NCI-H1694 (cell line): Measurements from ENCODE around the gene SYNDIG1.

Experiments
- DNase-seq: peaks from one replicate; lab custom pipeline; 2025; lab: John Stamatoyannopoulos, UW

Gene SYNDIG1

GRCh38 chr20:24634855-24635254, 165.4 kb downstream of the SYNDIG1 start:
- peak; percentile 7 for DNase-seq

DNA sequence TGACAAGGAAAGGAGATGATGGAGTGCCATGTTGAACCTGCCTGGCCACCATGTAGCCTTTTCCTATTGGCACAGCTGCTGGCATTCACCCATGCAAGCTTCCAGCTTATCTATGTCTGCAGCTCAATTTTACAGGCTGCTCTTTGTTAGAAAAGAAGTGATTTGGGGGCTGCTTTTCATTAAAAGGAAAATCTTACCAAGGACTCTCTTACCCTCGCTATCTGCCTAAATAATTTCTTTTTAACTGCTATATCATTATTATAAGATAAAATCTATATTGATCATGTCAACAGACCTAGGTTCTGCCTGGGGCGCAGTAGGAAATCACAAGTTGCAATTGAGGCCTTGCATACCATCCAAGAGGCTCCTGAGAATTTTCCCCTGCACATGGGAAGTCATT, 167.2 kb downstream of the SYNDIG1 start:
- DNase-seq = no peak

- no peak for DNase-seq
These were observed 167.7 kb downstream of the SYNDIG1 start for GRCh38 chr20:24637087-24637486.

- no peak for DNase-seq
These were observed 168.5 kb downstream of the SYNDIG1 start for GRCh38 chr20:24637941-24638340.

DNA sequence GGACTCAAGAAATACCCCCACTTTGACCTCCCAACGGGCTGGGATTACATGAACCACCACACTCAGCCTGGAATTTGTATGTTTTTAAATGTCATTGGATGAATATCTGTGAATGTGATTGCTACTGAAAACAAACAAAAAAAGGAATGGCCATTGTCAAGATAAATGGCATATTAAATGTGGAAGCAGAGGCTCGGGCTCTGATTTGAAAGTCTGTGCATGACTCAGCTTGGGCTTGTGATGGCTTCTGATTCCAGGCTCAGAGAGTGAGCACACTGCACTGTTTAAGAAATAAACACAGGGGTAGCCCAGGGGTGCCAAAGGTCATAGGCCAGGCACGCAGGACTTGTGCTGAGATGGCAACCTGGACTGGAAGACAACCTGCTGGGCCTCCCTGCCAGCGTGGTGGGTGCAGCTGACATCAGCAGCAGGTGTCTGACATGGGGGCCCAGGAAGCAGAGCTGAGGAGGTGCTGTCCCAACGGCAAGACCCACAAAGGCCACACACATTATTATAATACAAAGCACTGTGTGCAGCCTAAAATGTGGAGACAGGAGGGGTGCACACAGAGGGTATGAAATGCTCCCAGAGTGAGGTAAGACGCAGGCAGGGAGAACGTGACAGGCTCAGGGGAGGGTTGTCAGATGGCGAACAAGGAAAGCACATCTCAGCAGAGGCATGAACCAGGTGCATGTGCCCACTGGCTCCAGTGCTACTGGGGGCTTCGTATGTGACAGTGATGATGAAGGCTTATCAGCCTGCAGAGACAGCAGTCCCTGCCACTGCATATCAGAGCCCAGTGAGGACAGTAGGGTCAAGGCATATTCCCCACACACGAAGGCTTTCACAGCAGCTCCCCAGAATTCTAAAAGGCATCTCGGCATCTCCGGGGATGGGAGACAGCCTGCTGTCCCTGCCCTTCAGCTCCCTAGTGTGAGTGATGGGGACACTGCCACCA, 169.4 kb downstream of the SYNDIG1 start:
- DNase-seq = no peak

GRCh38 chr20:24640276-24640675, 170.8 kb downstream of the SYNDIG1 start:
- DNase-seq = no peak

GRCh38 chr20:24640686-24641085, 171.3 kb downstream of the SYNDIG1 start:
- no peak for DNase-seq

DNA sequence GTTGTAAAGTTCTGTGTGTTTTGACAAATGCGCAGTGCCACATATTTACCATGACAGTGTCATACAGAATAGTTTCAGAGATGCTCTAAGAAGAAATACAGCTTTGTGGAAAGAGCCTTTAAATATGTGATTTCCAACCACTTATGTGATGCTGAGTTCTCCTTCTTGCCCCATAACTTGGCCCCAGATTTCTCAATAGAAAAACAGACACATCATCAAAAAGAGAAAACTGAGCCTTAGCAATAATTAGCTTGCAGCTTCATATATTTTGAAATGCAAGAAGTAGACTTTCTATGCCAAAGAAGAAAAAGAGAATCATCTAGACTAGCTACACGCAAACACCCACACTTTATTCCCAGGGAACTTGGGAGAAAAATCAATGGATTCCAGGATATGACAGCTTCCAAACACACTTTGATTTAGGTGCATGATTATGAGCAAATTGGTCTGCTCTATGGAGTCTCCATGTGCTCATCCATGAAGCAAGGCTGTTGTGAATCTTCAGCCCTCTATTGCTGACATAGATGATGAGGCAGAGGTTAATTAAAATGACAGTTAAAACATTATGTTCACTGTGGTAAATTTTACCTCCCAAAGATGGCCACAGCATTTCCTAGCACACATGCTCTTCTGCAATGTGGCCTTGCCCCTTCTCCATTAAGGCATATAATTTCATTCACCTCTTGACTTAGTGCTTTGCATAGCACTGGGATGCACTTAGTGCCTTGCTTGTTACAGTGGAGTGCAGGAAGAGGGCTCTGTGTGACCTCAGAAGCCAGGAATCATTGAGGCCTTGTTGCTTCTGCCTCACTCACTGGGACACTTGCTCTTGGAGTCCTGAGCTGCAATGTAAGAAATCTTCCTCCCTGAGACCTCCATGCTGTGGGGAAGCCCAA, 174.6 kb downstream of the SYNDIG1 start:
- DNase-seq = no peak

DNA sequence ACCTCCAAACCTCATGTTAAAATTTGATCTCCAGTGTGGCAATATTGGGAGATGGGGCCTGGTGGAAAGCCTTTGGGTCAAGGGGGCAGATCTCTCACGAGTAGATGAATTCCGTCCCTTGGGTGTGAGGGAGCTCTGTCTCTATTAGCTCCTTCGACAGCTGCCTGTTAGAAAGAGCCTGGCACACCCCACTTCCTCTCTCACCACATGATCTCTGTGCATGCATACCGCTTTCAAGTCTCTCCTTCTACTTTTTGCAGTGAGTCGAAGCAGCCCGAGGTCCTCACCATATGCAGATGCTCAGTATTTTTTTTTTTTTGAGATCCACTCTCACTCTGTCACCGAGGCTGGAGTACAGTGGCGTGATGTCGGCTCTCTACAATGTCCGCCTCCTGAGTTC, 176.9 kb downstream of the SYNDIG1 start:
- no peak for DNase-seq

GRCh38 chr20:24647713-24648112, 178.3 kb downstream of the SYNDIG1 start:
- DNase-seq = no peak

- DNase-seq = no peak
These were observed 179.1 kb downstream of the SYNDIG1 start for GRCh38 chr20:24648481-24648880.

GRCh38 chr20:24648919-24649318, 179.5 kb downstream of the SYNDIG1 start:
- DNase-seq = no peak

DNA sequence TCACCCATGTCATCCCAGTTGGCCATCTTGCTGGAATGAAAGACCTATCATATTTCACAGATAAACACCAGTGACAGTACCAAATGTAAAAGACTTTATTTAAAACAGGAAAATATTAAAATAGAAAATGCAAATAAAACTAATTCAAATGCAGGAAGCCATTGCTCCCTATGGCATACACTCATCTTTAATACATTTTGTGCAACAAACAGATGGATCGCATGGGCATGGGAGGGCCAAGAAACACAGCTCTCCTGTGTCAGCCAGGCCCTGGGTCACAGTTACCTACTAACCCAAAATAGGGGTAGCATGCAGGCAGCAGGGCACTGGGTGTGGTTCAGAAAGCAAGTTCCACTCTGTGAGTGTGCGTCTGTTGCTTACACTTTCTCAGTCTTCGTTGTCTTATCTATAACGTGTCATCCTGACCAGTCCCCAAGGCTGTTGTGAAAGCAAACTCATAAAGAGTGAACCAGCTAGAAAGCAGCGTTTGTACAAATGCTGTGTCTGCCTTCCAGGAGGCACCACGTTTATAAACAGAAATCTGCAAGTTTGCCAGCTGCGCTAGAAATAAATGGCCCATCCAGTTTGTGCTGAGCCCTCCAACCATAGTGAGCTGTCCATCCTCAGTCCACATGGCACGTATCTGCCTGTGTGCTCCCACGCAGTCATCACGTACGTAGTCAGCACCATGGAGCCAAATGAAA, 180.5 kb downstream of the SYNDIG1 start:
- DNase-seq = no peak

DNA sequence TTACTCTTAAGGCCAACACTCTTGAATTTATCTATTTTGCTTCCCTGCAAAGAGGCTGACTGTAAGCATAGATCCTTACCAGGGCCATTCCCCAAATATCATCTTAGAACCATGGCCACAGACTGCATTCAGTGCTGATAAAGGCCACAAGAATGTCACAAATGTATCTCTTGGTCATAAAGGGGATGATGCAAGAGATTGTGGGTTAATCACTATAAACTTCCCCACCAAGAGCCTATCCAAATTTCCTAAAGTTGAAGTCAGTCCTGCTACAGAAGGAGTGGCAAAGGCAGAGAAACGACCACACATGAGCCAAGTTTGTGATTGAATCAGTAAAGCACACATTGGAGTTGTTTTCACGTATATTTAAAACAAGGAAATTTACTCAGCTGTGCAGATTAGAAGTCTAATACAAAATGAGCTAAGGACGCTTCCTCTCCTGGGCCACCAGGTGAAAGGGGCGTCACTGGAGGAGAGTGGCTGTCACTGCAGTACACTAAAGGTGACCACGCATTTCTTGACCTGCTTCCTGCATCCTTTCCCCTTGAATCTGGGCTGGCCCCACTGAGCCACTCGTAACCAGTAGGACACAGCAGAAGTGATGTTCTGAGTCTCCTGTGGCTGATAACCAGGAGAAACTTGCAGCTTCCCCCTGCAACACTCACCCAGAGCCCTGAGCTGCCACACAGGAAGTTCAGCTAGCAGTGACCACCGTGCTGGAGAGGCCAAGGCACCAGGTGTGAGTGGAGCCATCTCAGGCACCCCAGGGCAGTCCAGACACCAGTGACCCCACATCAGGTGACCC, 181.9 kb downstream of the SYNDIG1 start:
- DNase-seq = no peak

- DNase-seq = no peak
These were observed 182.5 kb downstream of the SYNDIG1 start for GRCh38 chr20:24651976-24652345.

DNA sequence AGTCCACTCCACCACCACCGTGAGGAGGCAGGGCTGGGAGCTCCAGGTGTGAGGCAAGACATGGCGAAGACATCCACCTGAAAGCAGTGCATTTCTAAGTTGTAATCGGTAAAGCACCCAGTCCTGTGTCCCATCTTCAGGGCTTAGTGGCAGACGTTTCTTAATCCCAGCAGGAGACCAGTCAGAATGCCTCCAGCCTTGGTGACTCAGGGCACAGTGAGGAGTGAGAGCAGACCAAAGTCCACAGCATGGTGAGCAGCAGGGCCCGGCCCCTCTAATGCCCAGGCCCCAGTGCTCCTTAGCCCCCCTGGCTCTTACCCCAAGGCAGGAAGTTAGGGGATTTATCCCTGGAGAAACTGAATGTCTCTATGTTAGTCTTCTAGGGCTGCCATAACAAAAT, 183.9 kb downstream of the SYNDIG1 start:
- DNase-seq = no peak

DNA sequence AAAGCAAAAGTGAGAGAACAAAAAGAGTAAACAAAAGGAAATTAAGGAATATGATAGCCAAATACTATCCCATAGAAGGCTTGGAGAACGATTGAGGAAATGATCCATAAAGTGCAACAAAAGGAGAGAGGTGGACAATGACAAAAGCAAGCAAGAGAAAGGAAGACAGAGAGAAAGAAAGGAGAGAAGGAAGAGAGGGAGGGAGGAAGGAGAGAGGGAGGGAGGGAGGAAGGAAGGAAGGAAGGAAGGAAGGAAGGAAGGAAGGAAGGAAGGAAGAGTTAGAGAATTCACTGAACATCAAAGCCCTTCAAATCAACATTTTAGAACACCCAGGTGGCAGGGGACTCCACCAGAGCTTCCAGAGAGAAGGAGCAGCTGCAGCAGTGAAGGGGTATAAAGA, 185.0 kb downstream of the SYNDIG1 start:
- DNase-seq = no peak

DNA sequence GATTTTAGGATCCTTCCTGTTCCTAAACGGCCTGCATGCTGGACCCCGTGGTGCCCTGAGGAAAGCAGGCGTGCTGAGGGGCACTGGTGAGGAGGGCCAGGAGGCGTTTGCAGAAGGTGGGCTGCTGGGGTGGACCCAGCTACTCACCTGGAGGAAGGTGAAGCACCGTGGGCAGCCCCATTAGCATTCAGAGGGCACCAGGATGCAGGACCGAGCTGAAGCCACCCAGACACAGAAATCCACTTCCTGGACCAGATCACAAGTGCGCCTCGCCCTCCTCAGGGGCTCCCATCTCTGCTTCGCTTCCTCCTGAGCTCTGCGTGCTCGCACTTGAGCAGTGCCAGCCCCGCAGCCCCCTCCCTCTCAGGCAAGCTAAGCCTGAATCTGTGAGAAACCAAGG, 187.0 kb downstream of the SYNDIG1 start:
- no peak for DNase-seq

GRCh38 chr20:24657196-24657595, 187.8 kb downstream of the SYNDIG1 start:
- DNase-seq = no peak

GRCh38 chr20:24657878-24658620, 188.6 kb downstream of the SYNDIG1 start:
- DNase-seq = no peak
